ES-I3 (cell line): ENCODE measurements around the gene PARD3.
"Not testable (repeated sequence)": the region's sequence is repeated elsewhere in the genome, so short reads cannot be mapped to it uniquely, and the experiment has no call there.

Experiments used
- H3K36me3 ChIP-seq: 2 replicates; pipeline ENCODE4 v1.6.1; 2013; ENCODE audit warnings: mild to moderate bottlenecking, low read length, control low read depth, moderate library complexity; ENCODE audit not compliant: insufficient read depth
- H3K4me1 ChIP-seq: 2 replicates; pipeline ENCODE4 v1.6.1; 2013; ENCODE audit warnings: mild to moderate bottlenecking, control low read depth, low read length; ENCODE audit not compliant: insufficient read depth
- H3K9ac ChIP-seq: 2 replicates; pipeline ENCODE4 v1.6.1; 2013; ENCODE audit warnings: low read depth, mild to moderate bottlenecking, low read length, moderate library complexity
- H3K9me3 ChIP-seq: 2 replicates; pipeline ENCODE4 v1.6.1; 2013; ENCODE audit warnings: mild to moderate bottlenecking, low read length, moderate library complexity; ENCODE audit not compliant: control insufficient read depth, insufficient read depth

Gene PARD3

GRCh38 chr10:34647160-34647559 is 167.9 kb downstream of the PARD3 start:
- H3K9ac ChIP-seq = no peak overlapping the region
- no peaks in the 10 kb centered on the region for H3K9me3 ChIP-seq
- peaks cover 21% of the 10 kb centered on the region for H3K4me1 ChIP-seq
- H3K36me3 ChIP-seq = no peaks in the 10 kb centered on the region

GRCh38 chr10:34646331-34646730 is 168.8 kb downstream of the PARD3 start:
- Histone ChIP-seq H3K36me3 (no peaks in the 10 kb centered on the region), H3K9ac (no peak overlapping the region), H3K4me1 (peaks cover 12% of the 10 kb centered on the region), H3K9me3 (no peaks in the 10 kb centered on the region)

GRCh38 chr10:34644815-34645214 is 170.3 kb downstream of the PARD3 start:
- H3K36me3 ChIP-seq, H3K9ac ChIP-seq, H3K9me3 ChIP-seq, H3K4me1 ChIP-seq: not testable (repeated sequence)

- H3K36me3 ChIP-seq = no peaks in the 10 kb centered on the region
- H3K4me1 ChIP-seq = peaks cover 7% of the 10 kb centered on the region; the same call in 1 of the 2 replicates
- H3K9ac ChIP-seq = no peak overlapping the region
- H3K9me3 ChIP-seq = no peaks in the 10 kb centered on the region
Observed at GRCh38 chr10:34644224-34644623, 170.9 kb downstream of the PARD3 start.

GRCh38 chr10:34643620-34644019 is 171.5 kb downstream of the PARD3 start:
- no peaks in the 10 kb centered on the region for H3K36me3 ChIP-seq
- no peak overlapping the region for H3K9ac ChIP-seq
- H3K9me3 ChIP-seq = no peaks in the 10 kb centered on the region
- H3K4me1 ChIP-seq = peaks cover 6% of the 10 kb centered on the region; the same call in 1 of the 2 replicates

GRCh38 chr10:34641913-34642558 is 173.1 kb downstream of the PARD3 start:
- H3K36me3 ChIP-seq = no peaks in the 10 kb centered on the region
- no peaks in the 10 kb centered on the region for H3K9me3 ChIP-seq
- H3K4me1 ChIP-seq = peaks cover 17% of the 10 kb centered on the region
- H3K9ac ChIP-seq = no peak overlapping the region

GRCh38 chr10:34641147-34641912 is 173.8 kb downstream of the PARD3 start:
- no peaks in the 10 kb centered on the region for H3K9me3 ChIP-seq
- peaks cover 24% of the 10 kb centered on the region for H3K4me1 ChIP-seq
- H3K9ac ChIP-seq = no peak overlapping the region
- H3K36me3 ChIP-seq = no peaks in the 10 kb centered on the region

- Histone ChIP-seq H3K9me3 (no peaks in the 10 kb centered on the region), H3K36me3 (no peaks in the 10 kb centered on the region), H3K4me1 (peaks cover 30% of the 10 kb centered on the region), H3K9ac (no peak overlapping the region)
Observed at GRCh38 chr10:34638406-34639054, 176.6 kb downstream of the PARD3 start.

GRCh38 chr10:34637418-34637911 is 177.6 kb downstream of the PARD3 start:
- Histone ChIP-seq H3K9me3 (no peaks in the 10 kb centered on the region), H3K4me1 (peaks cover 25% of the 10 kb centered on the region), H3K36me3 (no peaks in the 10 kb centered on the region), H3K9ac (no peak overlapping the region)

- peaks cover 24% of the 10 kb centered on the region for H3K4me1 ChIP-seq
Observed at GRCh38 chr10:34635111-34635510, 180.0 kb downstream of the PARD3 start.

GRCh38 chr10:34633374-34633773 is 181.7 kb downstream of the PARD3 start:
- Histone ChIP-seq H3K4me1 (peaks cover 24% of the 10 kb centered on the region), H3K9ac (no peak overlapping the region), H3K36me3 (no peaks in the 10 kb centered on the region), H3K9me3 (no peaks in the 10 kb centered on the region)

More at GRCh38 chr10:34635111-34635510, 180.0 kb downstream of the PARD3 start:
- H3K9me3 ChIP-seq = no peaks in the 10 kb centered on the region
- H3K36me3 ChIP-seq = no peaks in the 10 kb centered on the region
- no peak overlapping the region for H3K9ac ChIP-seq

- H3K9ac ChIP-seq = no peak overlapping the region
- H3K36me3 ChIP-seq = no peaks in the 10 kb centered on the region
- H3K9me3 ChIP-seq = no peaks in the 10 kb centered on the region
- peaks cover 3% of the 10 kb centered on the region; the same call in 1 of the 2 replicates for H3K4me1 ChIP-seq
Observed at GRCh38 chr10:34629084-34629483, 186.0 kb downstream of the PARD3 start.

- no peaks in the 10 kb centered on the region for H3K9me3 ChIP-seq
- H3K4me1 ChIP-seq = no peaks in the 10 kb centered on the region
- no peaks in the 10 kb centered on the region for H3K36me3 ChIP-seq
- H3K9ac ChIP-seq = no peak overlapping the region
Observed at GRCh38 chr10:34628174-34628796, 186.8 kb downstream of the PARD3 start.

- Histone ChIP-seq H3K9ac (no peak overlapping the region), H3K9me3 (no peaks in the 10 kb centered on the region), H3K36me3 (no peaks in the 10 kb centered on the region), H3K4me1 (no peaks in the 10 kb centered on the region)
Observed at GRCh38 chr10:34627741-34628140, 187.4 kb downstream of the PARD3 start.
